GM21723 (cell line): ENCODE measurements around the gene EVI5L.

Source experiments
- ATAC-seq: cut with Tn5 transposase; IDR thresholded peaks from one replicate; pipeline ENCODE4 v1.9.1; 2021; ENCODE audit warnings: mild to moderate bottlenecking, moderate library complexity; ENCODE audit not compliant: unreplicated experiment

Gene EVI5L

GRCh38 chr19:7859831-7860713, 30.1 kb downstream of the EVI5L start:
- ATAC-seq = no peak

DNA sequence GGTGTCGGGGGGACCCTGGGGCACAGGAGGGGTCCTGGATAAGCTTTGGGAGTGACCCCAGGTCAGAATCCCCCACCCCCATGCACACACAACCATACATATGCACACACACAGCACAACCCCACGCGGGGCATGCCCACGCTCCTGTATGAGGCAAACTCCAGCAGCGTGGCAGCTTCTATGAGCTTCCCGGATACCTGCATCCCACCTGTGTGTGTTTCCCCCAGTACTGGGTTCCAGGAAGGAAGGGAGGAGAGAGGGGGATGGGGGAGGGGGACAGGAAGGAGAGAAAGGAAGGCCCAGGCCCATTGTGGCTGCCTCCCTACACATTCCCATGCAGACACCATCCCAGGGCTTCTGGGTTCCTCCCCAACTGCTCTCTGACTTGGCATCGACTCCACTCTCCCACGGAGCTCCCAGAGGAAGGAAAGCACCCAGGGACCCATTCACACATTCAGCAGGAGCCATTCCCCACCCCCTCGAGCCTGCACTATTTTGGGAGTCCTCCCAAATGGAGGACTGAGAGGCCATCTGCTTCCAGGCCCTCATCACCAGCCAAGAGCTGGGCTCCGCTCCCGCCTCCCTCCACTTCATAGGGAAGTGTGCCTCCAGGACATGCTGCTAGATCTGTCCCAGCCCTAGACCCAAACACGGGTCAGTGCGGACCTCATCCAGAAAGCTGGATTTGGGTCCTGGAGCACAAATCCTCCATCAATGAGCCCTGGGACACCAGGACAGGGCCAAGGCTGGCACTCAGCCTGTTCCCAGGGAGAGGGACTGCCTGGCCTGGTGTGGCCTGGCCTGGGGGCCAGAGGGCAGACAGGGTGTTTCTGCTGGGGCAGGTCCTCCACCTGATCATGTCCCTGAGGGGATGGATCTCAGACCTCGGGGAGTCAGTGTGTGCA, 30.9 kb downstream of the EVI5L start:
- ATAC-seq = no peak

- ATAC-seq = no peak
Measured at GRCh38 chr19:7861619-7862412, 31.8 kb downstream of the EVI5L start.

GRCh38 chr19:7862413-7862951, 32.5 kb downstream of the EVI5L start:
- ATAC-seq = no peak

- no peak for ATAC-seq
Measured at GRCh38 chr19:7863157-7863970, 33.3 kb downstream of the EVI5L start.

DNA sequence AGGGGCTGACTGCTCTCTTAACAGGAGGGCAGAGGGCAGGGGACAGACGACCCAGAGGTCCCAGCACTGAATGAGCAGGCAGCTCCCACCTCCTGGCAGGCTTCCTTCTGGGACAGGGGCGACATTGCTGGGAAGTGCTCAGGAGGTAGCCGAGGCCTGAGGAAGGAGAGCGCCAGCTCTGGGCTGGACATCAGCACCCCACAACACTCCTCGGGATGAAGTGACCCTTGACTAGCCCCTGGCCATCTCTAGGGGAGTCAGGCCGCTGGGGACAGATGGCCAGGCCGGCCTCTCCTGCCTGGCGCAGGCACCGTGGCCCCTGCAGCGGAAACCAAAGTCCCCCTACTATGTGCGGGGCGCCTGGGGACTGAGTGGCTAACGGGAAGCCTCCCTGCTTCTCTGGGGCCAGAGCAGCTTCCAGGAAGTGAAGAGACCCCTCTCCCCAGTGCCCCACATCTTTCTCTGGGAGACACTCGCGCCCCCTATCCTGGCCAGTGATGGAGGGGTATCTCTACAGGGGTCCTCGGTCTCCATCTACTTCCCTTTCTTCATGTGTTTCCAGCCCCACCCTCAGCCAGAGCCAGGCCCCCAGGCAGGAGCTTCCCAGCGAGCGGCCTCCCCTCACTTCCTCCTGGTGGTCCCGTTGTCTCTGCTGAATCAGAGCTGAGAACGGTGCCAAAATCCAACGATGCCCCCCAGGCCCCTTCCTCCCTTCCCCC, 34.1 kb downstream of the EVI5L start:
- no peak for ATAC-seq

DNA sequence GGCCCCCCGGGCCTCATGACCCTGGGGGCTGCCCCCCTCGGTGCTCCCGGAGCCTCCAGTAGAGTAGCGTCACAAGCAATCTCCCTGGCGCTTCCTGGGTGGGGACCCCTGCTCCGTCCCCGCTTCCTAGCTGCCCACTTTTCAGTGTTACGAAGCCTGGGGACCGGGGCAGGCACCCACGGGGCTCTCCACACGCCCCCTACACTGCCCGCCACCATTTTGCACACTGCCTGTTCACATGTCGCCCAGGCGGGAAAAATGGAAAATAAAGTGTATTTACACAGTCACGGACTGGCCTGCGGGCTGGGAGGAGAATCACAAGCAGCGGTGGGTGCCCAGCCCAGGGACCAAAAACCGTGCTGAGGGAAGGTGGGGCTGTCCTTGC, 34.7 kb downstream of the EVI5L start:
- ATAC-seq = no peak

- no peak for ATAC-seq
Measured at GRCh38 chr19:7865262-7865911, 35.4 kb downstream of the EVI5L start.

DNA sequence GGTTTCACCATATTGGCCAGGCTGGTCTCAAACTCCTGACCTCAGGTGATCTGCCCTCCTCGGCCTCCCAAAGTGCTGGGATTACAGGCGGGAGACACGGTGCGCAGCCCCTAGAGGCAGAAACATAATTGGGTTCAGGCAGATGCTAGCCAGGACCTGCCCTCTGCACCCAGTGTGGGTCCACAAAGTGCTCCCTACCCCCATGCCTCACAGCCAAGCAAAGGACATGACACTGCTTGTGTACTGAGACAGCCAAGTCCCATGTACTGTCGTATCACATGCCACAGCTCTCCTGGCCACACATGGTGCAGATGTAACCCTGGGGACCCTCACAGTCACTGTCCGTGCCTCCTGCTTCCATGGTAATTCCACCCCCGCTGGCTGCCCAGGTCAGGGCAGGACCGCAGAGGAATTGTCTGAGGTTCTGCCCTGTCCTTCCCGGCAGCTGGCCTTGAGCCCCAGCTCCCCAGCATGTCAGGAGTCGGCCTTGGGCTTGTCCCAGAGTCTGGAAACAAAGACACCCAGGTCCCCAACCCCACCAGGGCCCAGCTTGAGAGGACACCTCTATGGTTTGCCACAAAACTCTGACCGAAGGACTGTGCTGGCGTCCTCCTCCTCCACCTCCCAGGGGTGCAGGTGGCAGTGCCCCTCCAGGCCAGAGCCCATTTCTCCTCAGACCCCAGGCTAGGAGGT, 36.5 kb downstream of the EVI5L start:
- no peak for ATAC-seq

- no peak for ATAC-seq
Measured at GRCh38 chr19:7867092-7867844, 37.2 kb downstream of the EVI5L start.

DNA sequence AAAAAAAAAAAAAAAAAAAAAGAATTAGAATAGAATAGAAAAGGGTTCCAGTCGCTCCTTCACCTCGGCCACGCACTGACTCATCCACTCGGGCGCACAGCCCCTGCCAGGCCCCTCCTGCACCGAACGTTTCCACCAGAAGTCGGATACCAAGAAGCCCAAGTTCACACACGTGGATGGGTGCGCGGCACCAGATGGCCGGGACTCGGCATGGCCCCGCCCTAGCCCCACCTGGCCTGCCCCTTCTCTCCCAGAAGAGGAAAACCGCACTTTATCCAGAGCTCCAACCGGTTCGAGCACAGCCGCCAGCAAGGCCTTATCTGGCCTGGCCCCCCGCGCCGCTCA, 38.3 kb downstream of the EVI5L start:
- no peak for ATAC-seq

DNA sequence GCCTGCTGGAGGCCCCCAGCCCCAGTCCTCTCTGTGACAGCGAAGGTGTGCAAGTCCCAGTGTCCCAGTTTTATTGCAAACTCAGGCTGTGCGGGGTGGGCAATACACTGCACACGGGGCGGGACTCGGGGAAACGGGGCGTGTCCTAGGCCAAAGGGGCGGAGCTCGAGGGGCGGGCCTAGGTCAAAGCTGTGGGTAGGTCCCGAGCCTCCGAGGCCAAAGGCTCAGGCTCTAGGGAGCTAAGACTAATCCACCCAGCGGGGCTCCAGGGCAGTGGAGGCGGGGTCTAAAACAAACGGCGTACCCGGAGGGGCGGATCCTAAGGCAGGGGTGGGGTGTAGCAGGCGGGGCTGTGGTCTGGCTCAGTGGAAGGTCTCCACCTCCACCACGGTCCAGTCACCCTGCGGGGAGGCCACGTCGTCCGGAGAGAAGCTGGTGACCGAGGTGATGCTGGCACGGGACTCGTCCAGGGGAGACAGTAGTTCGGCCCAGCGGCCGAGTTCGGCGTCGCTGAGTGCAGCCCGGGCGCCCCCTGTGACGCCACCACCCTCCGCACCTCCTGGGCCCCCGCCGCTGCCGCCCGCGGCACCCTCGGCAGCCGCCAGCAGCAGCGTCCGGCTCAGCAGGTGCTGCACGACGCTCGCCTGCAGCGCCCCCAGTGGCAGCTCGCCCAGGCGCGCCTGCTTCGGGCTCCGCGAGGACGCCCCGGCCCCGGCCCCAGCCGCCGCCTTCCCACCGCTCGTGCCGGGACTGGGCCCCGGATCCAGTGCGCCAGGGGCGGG, 38.8 kb downstream of the EVI5L start:
- ATAC-seq = peak; percentile 67

DNA sequence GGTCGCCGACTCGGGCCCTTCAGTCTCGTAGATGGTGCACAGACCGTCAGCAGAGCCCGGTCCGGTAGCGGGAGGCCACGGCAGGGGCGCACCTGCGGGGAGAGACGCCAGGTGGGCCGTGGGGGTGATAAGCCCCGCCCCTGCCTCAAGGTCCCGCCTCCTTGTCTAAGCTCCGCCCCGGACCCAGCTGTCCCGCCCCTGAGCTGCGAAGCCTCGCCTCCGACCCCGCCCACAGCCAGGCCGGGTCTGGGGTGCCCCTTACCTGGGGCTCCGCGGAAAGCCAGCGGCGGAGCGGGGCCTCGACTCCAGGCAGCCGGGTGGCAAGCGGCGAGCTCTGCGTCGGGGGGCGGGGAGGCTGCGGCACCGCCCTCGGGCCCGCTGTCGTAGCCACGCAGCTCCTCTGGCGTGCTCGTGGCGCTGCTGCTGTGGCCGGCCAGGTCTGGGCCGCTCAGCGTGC, 39.5 kb downstream of the EVI5L start:
- ATAC-seq = peak; percentile 55

DNA sequence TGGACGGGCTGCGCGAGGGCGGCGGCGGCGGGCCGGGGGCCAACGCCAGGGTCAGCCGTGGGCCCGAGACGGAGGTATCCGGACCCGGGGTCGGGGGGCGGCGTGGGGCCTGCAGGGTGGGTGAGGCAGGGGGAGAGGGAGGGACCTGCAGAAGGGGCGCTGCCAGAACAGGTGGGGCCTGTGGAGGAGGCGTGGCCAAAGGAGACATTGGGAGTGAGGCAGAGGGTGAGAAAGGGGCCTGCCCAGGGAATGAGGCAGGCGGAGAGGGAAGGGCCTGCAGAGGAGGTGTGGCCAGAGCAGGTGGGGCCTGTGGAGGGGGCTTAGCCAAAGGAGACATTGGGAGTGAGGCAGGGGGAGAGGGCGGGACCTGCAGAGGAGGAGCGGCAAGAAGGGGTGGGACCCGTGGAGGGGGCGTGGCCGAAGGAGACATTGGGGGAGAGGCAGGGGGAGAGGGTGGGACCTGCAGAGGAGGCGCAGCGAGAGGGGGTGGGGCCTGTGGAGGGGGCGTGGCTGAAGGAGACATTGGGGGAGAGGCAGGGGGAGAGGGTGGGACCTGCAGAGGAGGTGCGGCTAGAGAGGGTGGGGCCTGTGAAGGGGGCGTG, 40.0 kb downstream of the EVI5L start:
- ATAC-seq = no peak

DNA sequence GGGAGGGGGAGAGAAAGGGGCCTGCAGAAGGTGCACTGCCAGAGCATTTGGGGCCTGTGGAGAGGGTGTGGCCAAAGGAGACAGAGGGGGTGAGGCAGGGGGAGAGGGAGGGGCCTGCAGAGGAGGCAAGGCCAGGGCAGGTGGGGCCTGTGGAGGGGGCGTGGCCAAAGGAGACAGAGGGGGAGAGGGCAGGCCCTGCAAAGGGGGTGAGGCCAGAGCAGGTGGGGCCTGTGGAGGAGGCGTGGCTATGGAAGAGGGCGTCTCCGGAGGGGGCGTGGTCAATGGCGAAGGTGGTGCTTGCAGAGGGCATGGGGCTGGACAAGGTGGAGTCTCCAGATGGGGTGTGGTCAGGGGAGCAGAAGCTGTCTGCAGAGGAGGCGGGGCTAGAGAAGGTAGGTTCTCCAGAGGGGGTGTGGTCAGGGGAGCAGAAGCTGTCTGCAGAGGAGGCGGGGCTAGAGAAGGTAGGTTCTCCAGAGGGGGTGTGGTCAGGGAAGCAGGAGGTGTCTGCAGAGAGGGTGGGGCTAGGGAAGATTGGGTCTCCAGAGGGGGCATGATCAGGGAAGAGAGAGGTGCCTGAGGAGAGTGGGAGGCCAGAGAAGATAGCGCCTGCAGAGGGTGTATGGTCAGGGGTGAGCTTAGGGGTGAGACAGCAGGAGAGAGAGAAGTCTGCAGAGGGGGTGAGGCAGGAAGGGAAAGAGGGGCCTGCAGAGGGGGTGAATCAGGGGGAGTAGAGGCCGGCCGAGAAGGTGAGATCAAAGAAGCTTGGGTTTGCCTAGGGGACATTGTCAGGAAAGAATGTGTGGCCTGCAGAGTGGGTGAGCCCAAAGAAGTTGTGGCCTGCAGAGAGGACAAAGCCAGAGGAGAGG, 40.8 kb downstream of the EVI5L start:
- ATAC-seq = no peak
